Karpas-422 (cell line): ENCODE data around the gene CHD1. TPM values are rescaled to one million over a fixed set of nuclear protein-coding genes. Genes with fewer than 3 reads are reported as not detected.

ENCODE experiments used
- DNase-seq: peaks from one replicate; pipeline ENCODE4 v3.0.0-alpha.2; 2015
- H2AFZ ChIP-seq: fragments of 200-600 bp; sonication (generic); 2 replicates; pipeline ENCODE4 v1.6.1; 2014; ENCODE audit warnings: antibody characterized with exemption, low read length, mixed read lengths
- H3K27ac ChIP-seq: fragments of 200-600 bp; sonication (generic); 2 replicates; pipeline ENCODE4 v1.5.1; 2014; ENCODE audit warnings: mild to moderate bottlenecking, low read length, moderate library complexity
- H3K27me3 ChIP-seq: fragments of 200-600 bp; sonication (generic); 2 replicates; pipeline ENCODE4 v1.6.1; 2014; ENCODE audit warnings: low read length, mixed read lengths
- H3K36me3 ChIP-seq: fragments of 200-600 bp; sonication (generic); 2 replicates; pipeline ENCODE4 v1.6.1; 2014; ENCODE audit warnings: low read length, mixed read lengths; ENCODE audit not compliant: insufficient read depth
- H3K4me1 ChIP-seq: fragments of 200-600 bp; sonication (generic); 2 replicates; pipeline ENCODE4 v1.6.1; 2014; ENCODE audit warnings: mild to moderate bottlenecking, low read length, mixed read lengths
- H3K4me2 ChIP-seq: fragments of 200-600 bp; sonication (generic); 2 replicates; pipeline ENCODE4 v1.6.1; 2014; ENCODE audit warnings: low read length, low read depth, mild to moderate bottlenecking; ENCODE audit not compliant: poor library complexity, severe bottlenecking
- H3K4me3 ChIP-seq: fragments of 200-600 bp; sonication (generic); 2 replicates; pipeline ENCODE4 v1.5.1; 2014; ENCODE audit warnings: mild to moderate bottlenecking, antibody characterized with exemption, low read length, mixed read lengths
- H3K79me2 ChIP-seq: fragments of 200-600 bp; sonication (generic); 2 replicates; pipeline ENCODE4 v1.6.1; 2014; ENCODE audit warnings: mild to moderate bottlenecking, low read length, mixed read lengths
- H3K9ac ChIP-seq: fragments of 200-600 bp; sonication (generic); 2 replicates; pipeline ENCODE4 v1.6.0; 2014; ENCODE audit warnings: low read length
- H3K9me2 ChIP-seq: fragments of 200-600 bp; sonication (generic), shearing (Covaris generic); replicated peaks from 2 replicates; pipeline ENCODE4 v1.6.0; 2014; ENCODE audit warnings: mild to moderate bottlenecking, low read length, moderate library complexity; ENCODE audit not compliant: insufficient read depth
- H3K9me3 ChIP-seq: fragments of 300-700, 200-600 bp; sonication (generic); 2 replicates; pipeline ENCODE4 v1.6.1; 2014; ENCODE audit warnings: low read length, mixed read lengths
- H4K20me1 ChIP-seq: fragments of 200-600 bp; sonication (generic); 2 replicates; pipeline ENCODE4 v1.6.1; 2014; ENCODE audit warnings: mild to moderate bottlenecking, antibody characterized with exemption, low read length, low read depth; ENCODE audit not compliant: insufficient read depth
- total RNA-seq: library from RNA; depleted of rRNA; stranded (reverse); fragments of >200 nt; shearing (Covaris generic); gene quantifications from 2 replicates; pipeline ENCODE4 v1.2.3, GENCODE V29; 2014; ENCODE audit warnings: low replicate concordance

The CHD1 gene
- total RNA-seq, 1 experiment from 2014 or later, result 61.2 TPM

- DNase-seq, result no peak
- Histone ChIP-seq H3K4me1 (0 out of 2 replicates have a peak, but pooled peaks cover 5% of the 10 kb centered on the region), H3K79me2 (peaks cover 98% of the 10 kb centered on the region)
These were observed 12.3 kb downstream of the CHD1 start for GRCh38 chr5:98916540-98916939.

GRCh38 chr5:98913911-98914310, 14.9 kb downstream of the CHD1 start:
- Histone ChIP-seq H3K9ac (no peak overlapping the region), H3K79me2 (peaks cover 97% of the 10 kb centered on the region), H3K9me3 (no peaks in the 10 kb centered on the region), H3K4me1 (0 out of 2 replicates have a peak, but pooled peaks cover 5% of the 10 kb centered on the region), H4K20me1 (peaks cover 11% of the 10 kb centered on the region), H3K27ac (no peak overlapping the region), H2AFZ (no peak overlapping the region), H3K4me3 (no peak overlapping the region), H3K36me3 (peaks cover 26% of the 10 kb centered on the region; the same call in 1 of the 2 replicates), H3K27me3 (no peaks in the 10 kb centered on the region), H3K4me2 (no peak overlapping the region), H3K9me2 (no peaks in the 10 kb centered on the region)
- no peak for DNase-seq

More at GRCh38 chr5:98916540-98916939, 12.3 kb downstream of the CHD1 start:
- H3K4me2 ChIP-seq, result no peak overlapping the region
- H3K9ac ChIP-seq, result no peak overlapping the region
- peaks cover 19% of the 10 kb centered on the region for H4K20me1 ChIP-seq
- H3K27ac ChIP-seq, result no peak overlapping the region
- H3K27me3 ChIP-seq, result no peaks in the 10 kb centered on the region
- H3K4me3 ChIP-seq, result no peak overlapping the region
- H3K9me2 ChIP-seq, result no peaks in the 10 kb centered on the region
- no peaks in the 10 kb centered on the region for H3K9me3 ChIP-seq
- H2AFZ ChIP-seq, result no peak overlapping the region
- H3K36me3 ChIP-seq, result peaks cover 49% of the 10 kb centered on the region

GRCh38 chr5:98911280-98912040, 17.3 kb downstream of the CHD1 start:
- H3K27ac ChIP-seq, result no peak overlapping the region
- peaks cover 96% of the 10 kb centered on the region for H3K79me2 ChIP-seq
- H3K9me2 ChIP-seq, result no peaks in the 10 kb centered on the region
- DNase-seq, result no peak
- no peaks in the 10 kb centered on the region for H3K9me3 ChIP-seq
- H3K4me1 ChIP-seq, result peaks cover 8% of the 10 kb centered on the region; the same call in 1 of the 2 replicates
- peaks cover 17% of the 10 kb centered on the region for H4K20me1 ChIP-seq
- H2AFZ ChIP-seq, result no peak overlapping the region
- no peak overlapping the region for H3K9ac ChIP-seq
- H3K4me3 ChIP-seq, result no peak overlapping the region
- H3K4me2 ChIP-seq, result no peak overlapping the region
- H3K27me3 ChIP-seq, result no peaks in the 10 kb centered on the region
- peaks cover 13% of the 10 kb centered on the region; the same call in 1 of the 2 replicates for H3K36me3 ChIP-seq

- Histone ChIP-seq H4K20me1 (peaks cover 12% of the 10 kb centered on the region), H3K9ac (no peak overlapping the region), H2AFZ (no peak overlapping the region), H3K36me3 (peaks cover 22% of the 10 kb centered on the region; the same call in 1 of the 2 replicates), H3K4me1 (peaks cover 8% of the 10 kb centered on the region; the same call in 1 of the 2 replicates), H3K4me2 (no peak overlapping the region), H3K9me2 (no peaks in the 10 kb centered on the region), H3K9me3 (no peaks in the 10 kb centered on the region), H3K27me3 (no peaks in the 10 kb centered on the region), H3K79me2 (peaks cover 98% of the 10 kb centered on the region), H3K27ac (no peak overlapping the region), H3K4me3 (no peak overlapping the region)
- DNase-seq, result no peak
These were observed 19.4 kb downstream of the CHD1 start for GRCh38 chr5:98909363-98909762.

- no peak for DNase-seq
- no peaks in the 10 kb centered on the region for H3K9me2 ChIP-seq
- no peak overlapping the region for H3K9ac ChIP-seq
- no peak overlapping the region for H3K4me3 ChIP-seq
- no peaks in the 10 kb centered on the region for H3K27me3 ChIP-seq
- no peaks in the 10 kb centered on the region for H3K9me3 ChIP-seq
- H3K4me2 ChIP-seq, result no peak overlapping the region
- peaks cover 97% of the 10 kb centered on the region for H3K79me2 ChIP-seq
- H3K4me1 ChIP-seq, result peaks cover 8% of the 10 kb centered on the region; the same call in 1 of the 2 replicates
- H2AFZ ChIP-seq, result no peak overlapping the region
- H4K20me1 ChIP-seq, result peaks cover 12% of the 10 kb centered on the region
- peaks cover 31% of the 10 kb centered on the region; the same call in 1 of the 2 replicates for H3K36me3 ChIP-seq
- H3K27ac ChIP-seq, result no peak overlapping the region; the same call in 1 of the 2 replicates
These were observed 20.9 kb downstream of the CHD1 start for GRCh38 chr5:98907951-98908350.

- H3K27ac ChIP-seq, result 0 out of 2 replicates have a peak overlapping the region, but pooled peaks have one; percentile 25
- H3K9me3 ChIP-seq, result no peaks in the 10 kb centered on the region
- no peak overlapping the region for H3K4me2 ChIP-seq
- H3K9me2 ChIP-seq, result no peaks in the 10 kb centered on the region
- no peaks in the 10 kb centered on the region for H3K27me3 ChIP-seq
- no peak for DNase-seq
- H3K4me1 ChIP-seq, result peaks cover 5% of the 10 kb centered on the region; the same call in 1 of the 2 replicates
- peaks cover 9% of the 10 kb centered on the region for H4K20me1 ChIP-seq
- H3K36me3 ChIP-seq, result peaks cover 35% of the 10 kb centered on the region; the same call in 1 of the 2 replicates
- no peak overlapping the region for H2AFZ ChIP-seq
- H3K4me3 ChIP-seq, result no peak overlapping the region
- H3K79me2 ChIP-seq, result peaks cover 93% of the 10 kb centered on the region
- H3K9ac ChIP-seq, result no peak overlapping the region
These were observed 22.0 kb downstream of the CHD1 start for GRCh38 chr5:98906756-98907355.

- Histone ChIP-seq H3K27ac (no peak overlapping the region), H3K9me2 (no peaks in the 10 kb centered on the region), H3K4me2 (no peak overlapping the region), H3K79me2 (peaks cover 88% of the 10 kb centered on the region), H3K9me3 (no peaks in the 10 kb centered on the region), H3K27me3 (no peaks in the 10 kb centered on the region), H3K4me3 (no peak overlapping the region), H4K20me1 (peaks cover 9% of the 10 kb centered on the region), H3K36me3 (peaks cover 42% of the 10 kb centered on the region; the same call in 1 of the 2 replicates), H3K4me1 (peaks cover 3% of the 10 kb centered on the region; the same call in 1 of the 2 replicates), H2AFZ (no peak overlapping the region), H3K9ac (no peak overlapping the region)
- DNase-seq, result peak; percentile 81
These were observed 22.7 kb downstream of the CHD1 start for GRCh38 chr5:98905857-98906688.
